Adipocyte (in vitro differentiated cells): ENCODE data around the gene DNAH2.

Source experiments
- DNase-seq: peaks from one replicate; pipeline ENCODE4 v3.0.0-alpha.2; 2015; ENCODE audit warnings: low read depth
- H3K27me3 ChIP-seq: replicated peaks from 2 replicates; pipeline ENCODE4 v1.7.0; 2013; ENCODE audit warnings: mild to moderate bottlenecking, low read length, moderate library complexity; ENCODE audit not compliant: control insufficient read depth, insufficient read depth
- H3K36me3 ChIP-seq: 2 replicates; pipeline ENCODE4 v1.7.0; 2013; ENCODE audit warnings: low read length, mild to moderate bottlenecking, moderate library complexity; ENCODE audit not compliant: control insufficient read depth, insufficient read depth, severe bottlenecking
- H3K4me1 ChIP-seq: 2 replicates; pipeline ENCODE4 v1.7.0; 2013; ENCODE audit warnings: mild to moderate bottlenecking, low read length, moderate library complexity; ENCODE audit not compliant: control insufficient read depth, insufficient read depth
- H3K4me3 ChIP-seq: 2 replicates; pipeline ENCODE4 v1.7.0; 2013; ENCODE audit warnings: mild to moderate bottlenecking, low read length, moderate library complexity
- H3K9ac ChIP-seq: 2 replicates; pipeline ENCODE4 v1.7.0; 2013; ENCODE audit warnings: mild to moderate bottlenecking, low read length, moderate library complexity
- H3K9me3 ChIP-seq: 2 replicates; pipeline ENCODE4 v1.7.0; 2013; ENCODE audit warnings: mild to moderate bottlenecking, low read length, moderate library complexity; ENCODE audit not compliant: control insufficient read depth

DNAH2 gene

DNA sequence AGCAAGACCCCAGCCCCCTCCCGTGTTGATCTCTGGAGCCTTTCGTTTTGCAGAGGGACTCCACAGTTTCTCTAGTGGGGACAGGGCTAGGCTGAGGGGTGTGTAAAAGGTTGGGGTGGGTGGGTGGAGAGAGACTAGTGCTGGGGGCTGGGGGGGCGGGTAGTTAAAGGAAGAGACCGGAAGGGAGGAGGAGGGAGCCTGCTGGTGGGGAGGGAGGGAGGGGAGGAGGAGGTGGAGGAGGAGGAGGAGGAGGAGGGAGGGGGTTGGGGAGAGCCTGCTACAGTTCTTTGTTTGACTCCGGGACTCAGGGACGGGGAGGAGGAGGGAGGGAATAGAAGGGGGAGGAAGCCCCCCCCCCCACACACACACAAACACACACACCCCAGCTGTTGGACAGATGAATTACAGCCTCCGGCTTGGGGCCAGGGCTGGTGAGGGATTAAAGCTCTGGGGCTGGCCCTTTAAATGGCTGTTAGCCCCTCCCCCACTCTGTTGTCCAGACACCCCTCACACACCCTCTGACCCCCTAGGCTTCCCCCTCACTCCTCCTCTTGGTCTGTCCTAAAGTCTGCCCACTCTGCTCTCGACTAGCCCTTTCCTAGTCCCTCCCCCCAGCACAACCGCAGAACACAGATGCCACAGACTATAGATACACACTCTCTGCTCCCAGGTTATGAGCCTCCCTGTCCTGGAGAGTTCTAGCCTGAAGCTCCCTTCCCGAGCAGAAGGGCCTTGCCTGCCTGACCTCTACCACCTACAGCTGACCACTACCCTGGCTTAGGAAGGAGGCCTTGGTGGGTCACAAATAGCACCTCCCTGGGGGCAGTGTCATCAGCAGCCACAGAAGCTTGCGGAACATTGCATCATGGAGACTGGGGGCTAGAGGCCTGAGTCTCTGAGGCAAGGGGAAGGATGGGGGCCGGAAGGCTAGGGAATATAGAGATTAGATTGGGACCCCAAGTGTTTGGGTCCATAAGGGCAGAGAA lies 120.8 kb downstream of the DNAH2 start:
- Histone ChIP-seq H3K27me3 (no peaks in the 10 kb centered on the region), H3K9ac (peak overlapping the region; percentile 66), H3K4me1 (peaks cover 43% of the 10 kb centered on the region), H3K4me3 (peak overlapping the region; percentile 88), H3K36me3 (peaks cover 4% of the 10 kb centered on the region), H3K9me3 (no peaks in the 10 kb centered on the region)
- peak; percentile 73 for DNase-seq

DNA sequence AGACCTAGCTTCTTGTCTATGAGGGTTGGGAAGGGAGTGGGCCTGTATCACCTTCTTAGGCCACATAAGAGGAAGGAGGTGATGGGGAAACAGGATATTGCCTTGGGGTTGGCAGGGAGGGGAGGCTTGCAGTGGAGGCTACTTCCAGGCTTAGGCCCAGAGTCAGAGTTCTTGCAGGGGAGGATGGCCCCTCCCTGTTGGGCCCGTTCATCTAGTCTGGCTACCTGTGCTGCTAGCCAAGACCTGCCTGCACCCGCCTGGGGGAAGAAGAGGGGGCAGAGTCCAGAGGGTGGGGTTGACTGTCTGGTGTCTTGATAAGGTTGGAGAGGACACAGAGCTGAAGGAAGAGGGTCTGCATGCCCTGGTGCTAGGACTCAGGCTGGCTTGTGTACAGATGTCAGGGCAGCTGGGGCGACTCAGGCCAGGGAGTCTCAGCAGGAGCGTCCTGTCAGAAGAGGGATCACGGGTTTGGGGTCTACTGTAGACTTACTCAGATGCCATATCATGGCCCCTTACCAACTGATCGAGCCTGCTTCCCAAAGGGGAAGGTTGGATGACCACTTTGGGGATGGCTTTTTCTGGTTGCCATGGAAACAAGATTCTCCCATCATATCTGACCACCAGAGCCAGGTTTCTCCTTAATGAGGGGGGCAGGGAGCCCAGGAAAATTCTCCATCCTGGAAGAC lies 121.8 kb downstream of the DNAH2 start:
- Histone ChIP-seq H3K4me1 (peaks cover 41% of the 10 kb centered on the region), H3K4me3 (peak overlapping the region; percentile 77), H3K9ac (peak overlapping the region; percentile 66), H3K9me3 (no peaks in the 10 kb centered on the region), H3K36me3 (peaks cover 4% of the 10 kb centered on the region), H3K27me3 (no peaks in the 10 kb centered on the region)
- no peak for DNase-seq

DNA sequence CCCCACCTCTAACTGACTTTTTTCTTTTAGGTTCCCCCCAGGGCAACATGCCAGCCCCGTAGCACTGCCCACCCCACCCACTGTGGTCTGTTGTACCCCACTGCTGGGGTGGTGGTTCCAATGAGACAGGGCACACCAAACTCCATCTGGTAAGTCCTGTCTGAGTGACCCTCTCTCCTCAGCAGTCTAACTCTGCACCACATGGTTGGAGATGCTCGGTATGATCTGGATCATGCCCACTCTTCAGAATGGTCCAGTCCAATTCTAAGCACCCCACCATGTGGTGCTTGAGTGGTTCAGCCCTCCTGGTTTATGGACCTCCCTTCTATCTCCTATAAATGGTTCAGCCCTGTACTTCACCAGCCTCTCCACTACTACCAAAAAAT lies 122.3 kb downstream of the DNAH2 start:
- peaks cover 41% of the 10 kb centered on the region for H3K4me1 ChIP-seq
- no peaks in the 10 kb centered on the region for H3K9me3 ChIP-seq
- DNase-seq, result peak; percentile 44

GRCh38 chr17:7840441-7840840 lies 122.9 kb downstream of the DNAH2 start:
- no peaks in the 10 kb centered on the region for H3K27me3 ChIP-seq
- peaks cover 47% of the 10 kb centered on the region for H3K4me1 ChIP-seq
- H3K9ac ChIP-seq, result peak overlapping the region; percentile 72
- no peak for DNase-seq
- H3K4me3 ChIP-seq, result no peak overlapping the region
- peaks cover 4% of the 10 kb centered on the region for H3K36me3 ChIP-seq
- no peaks in the 10 kb centered on the region for H3K9me3 ChIP-seq

More for the DNA sequence above, 122.3 kb downstream of the DNAH2 start:
- Histone ChIP-seq H3K27me3 (no peaks in the 10 kb centered on the region), H3K36me3 (peaks cover 4% of the 10 kb centered on the region), H3K9ac (no peak overlapping the region), H3K4me3 (no peak overlapping the region)

DNA sequence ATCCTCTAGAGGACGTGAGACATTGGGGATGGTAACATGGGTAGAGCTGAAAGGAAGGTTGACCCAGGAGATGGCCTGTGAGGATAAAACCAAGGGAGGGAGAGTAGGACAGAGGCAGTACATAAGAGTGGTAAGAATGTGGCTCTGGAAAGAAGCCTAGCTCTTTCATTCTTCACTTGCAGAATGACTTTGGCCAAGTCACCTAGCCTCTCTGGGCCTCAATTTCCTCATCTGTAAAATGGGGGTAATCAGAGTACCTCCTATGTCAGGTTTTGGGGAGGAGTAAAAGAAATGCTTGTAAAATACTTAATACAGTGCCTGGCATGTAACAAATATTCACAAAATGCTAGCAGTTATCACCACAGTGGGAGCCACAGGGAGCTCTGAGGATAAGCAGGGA lies 123.3 kb downstream of the DNAH2 start:
- Histone ChIP-seq H3K9me3 (no peaks in the 10 kb centered on the region), H3K36me3 (peaks cover 4% of the 10 kb centered on the region), H3K4me3 (peak overlapping the region; percentile 95), H3K4me1 (peaks cover 51% of the 10 kb centered on the region), H3K27me3 (no peaks in the 10 kb centered on the region), H3K9ac (peak overlapping the region; percentile 72)
- no peak for DNase-seq

DNA sequence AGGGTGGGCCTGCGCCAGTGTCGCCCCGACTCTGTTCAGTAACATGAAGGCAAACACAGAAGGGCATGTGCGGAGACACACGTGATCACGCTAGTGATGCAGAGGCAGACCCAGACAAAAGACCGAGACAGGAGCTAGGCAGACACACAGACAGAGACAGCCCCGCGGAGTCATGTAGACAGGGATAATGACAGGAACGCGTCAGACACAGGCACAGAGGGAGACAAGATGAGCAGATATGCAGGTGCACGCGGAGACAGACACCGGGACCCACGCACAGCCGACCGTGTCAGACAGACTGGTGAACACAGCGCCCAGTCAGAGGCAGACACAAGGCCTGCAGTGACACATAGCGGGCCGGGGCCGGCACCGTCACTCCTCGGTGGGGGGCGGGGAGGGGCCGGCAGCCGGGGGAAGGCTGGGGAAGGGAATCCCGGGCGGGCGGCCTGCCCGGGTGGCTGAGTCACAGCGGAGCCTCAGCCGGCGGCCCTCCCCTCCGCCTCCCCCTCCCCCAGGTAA lies 123.9 kb downstream of the DNAH2 start:
- Histone ChIP-seq H3K4me1 (peaks cover 51% of the 10 kb centered on the region), H3K36me3 (peaks cover 6% of the 10 kb centered on the region), H3K4me3 (peak overlapping the region; percentile 95), H3K27me3 (no peaks in the 10 kb centered on the region), H3K9ac (peak overlapping the region; percentile 96), H3K9me3 (no peaks in the 10 kb centered on the region)
- DNase-seq, result peak; percentile 95

DNA sequence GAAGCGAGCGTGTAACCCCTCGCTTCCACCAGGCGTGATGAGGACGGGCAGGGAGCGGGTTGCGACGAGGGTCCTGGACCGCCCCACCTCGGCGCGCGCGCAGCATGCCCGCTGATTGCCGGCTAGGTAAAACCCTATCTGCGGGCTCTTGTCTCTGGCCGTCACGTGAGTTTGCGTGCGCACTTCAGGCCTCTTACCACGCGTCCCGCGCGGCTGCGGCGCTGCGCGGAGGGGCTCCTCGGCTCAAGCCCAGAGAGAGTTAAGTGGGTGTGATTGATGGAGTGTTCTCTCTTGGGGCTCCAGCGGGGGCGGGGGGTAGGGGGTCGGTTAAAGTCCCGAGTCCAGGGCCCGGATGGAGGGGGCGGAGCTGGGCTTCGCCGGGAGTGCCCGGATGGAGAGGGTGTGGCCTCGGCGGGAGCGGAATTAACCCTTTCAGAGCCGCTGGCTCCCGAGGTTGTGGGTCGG lies 124.4 kb downstream of the DNAH2 start:
- no peaks in the 10 kb centered on the region for H3K9me3 ChIP-seq
- H3K36me3 ChIP-seq, result peaks cover 9% of the 10 kb centered on the region
- H3K27me3 ChIP-seq, result no peaks in the 10 kb centered on the region
- peaks cover 49% of the 10 kb centered on the region for H3K4me1 ChIP-seq
- peak overlapping the region; percentile 96 for H3K9ac ChIP-seq
- peak overlapping the region; percentile 95 for H3K4me3 ChIP-seq
- peak; percentile 94 for DNase-seq

GRCh38 chr17:7842380-7843256 lies 125.1 kb downstream of the DNAH2 start:
- Histone ChIP-seq H3K36me3 (peaks cover 10% of the 10 kb centered on the region), H3K9ac (peak overlapping the region; percentile 96), H3K4me1 (peaks cover 42% of the 10 kb centered on the region), H3K4me3 (peak overlapping the region; percentile 95), H3K9me3 (no peaks in the 10 kb centered on the region), H3K27me3 (no peaks in the 10 kb centered on the region)
- DNase-seq, result peak; percentile 90

DNA sequence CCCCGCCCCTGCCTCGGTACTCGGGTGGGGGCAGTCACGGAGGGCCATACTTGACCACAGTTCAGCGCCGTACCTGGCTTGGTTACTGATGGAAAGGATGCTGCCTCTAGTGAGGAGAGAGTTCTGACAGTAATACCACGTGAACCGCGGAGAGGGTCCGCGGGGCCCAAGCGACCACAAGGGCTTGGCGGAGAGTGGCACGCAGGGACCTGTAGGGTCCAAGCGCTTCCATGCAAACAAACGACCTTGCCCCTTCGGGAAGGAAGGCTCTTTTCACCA lies 125.7 kb downstream of the DNAH2 start:
- Histone ChIP-seq H3K9me3 (no peaks in the 10 kb centered on the region), H3K36me3 (peaks cover 10% of the 10 kb centered on the region), H3K4me1 (peaks cover 40% of the 10 kb centered on the region), H3K27me3 (no peaks in the 10 kb centered on the region), H3K4me3 (peak overlapping the region; percentile 95), H3K9ac (peak overlapping the region; percentile 96)
- DNase-seq, result no peak

DNA sequence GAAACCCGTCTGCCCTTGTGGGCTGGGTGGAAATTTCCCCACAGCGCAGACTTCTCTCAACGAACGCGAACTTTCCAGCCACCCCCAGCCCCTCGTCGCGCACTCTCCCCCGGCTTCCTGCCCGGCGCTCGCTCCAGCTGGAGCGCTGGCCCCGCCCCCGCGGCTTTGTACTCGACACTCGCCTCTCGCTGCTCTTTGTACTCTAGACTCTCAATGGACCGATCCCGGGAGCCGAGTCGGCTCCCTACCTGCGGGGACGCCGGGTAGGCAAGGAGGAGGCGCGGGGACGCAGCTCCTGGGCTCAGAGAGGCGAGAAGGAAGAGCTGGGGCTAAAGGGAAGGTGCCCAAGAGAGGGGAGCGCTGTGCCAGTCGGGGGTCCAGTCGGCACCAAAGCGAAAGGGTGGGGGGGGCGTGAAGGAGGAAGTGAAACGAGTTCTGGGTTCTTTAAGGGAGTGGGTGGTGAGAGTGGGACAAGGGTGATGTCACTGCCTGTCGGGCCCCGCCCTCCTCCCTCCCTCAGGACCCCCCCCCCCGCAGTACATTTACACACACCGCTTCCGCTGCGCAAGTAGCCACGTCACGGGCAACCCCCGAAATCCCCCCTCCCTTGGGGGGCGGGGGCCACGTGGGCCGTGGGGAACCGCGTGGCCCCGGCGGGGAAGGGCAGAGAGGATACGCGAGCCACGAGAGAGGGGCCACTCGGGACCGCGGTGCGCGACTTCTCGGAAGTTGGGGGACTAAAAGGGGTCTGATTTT lies 126.2 kb downstream of the DNAH2 start:
- H3K27me3 ChIP-seq, result no peaks in the 10 kb centered on the region
- H3K36me3 ChIP-seq, result peaks cover 10% of the 10 kb centered on the region
- H3K4me1 ChIP-seq, result peaks cover 36% of the 10 kb centered on the region
- DNase-seq, result peak; percentile 89
- peak overlapping the region; percentile 95 for H3K4me3 ChIP-seq
- H3K9me3 ChIP-seq, result no peaks in the 10 kb centered on the region
- peak overlapping the region; percentile 96 for H3K9ac ChIP-seq
